MM.1S (cell line): ENCODE measurements around the gene ZNF692.

ENCODE experiments used
- CTCF ChIP-seq: fragments of 300-600 bp; sonication (generic); IDR thresholded peaks from 2 replicates; pipeline ENCODE4 v1.5.1; 2016; ENCODE audit warnings: antibody characterized with exemption, low read length, mixed read lengths
- EZH2 ChIP-seq: fragments of 300-600 bp; sonication (generic); optimal IDR thresholded peaks from 2 replicates; pipeline ENCODE3; 2017; ENCODE audit warnings: low read depth, mild to moderate bottlenecking, antibody characterized with exemption, low read length, mixed read lengths
- EZH2phosphoT487 ChIP-seq: fragments of 300-600 bp; sonication (generic); IDR thresholded peaks from 2 replicates; pipeline ENCODE4 v1.6.1; 2018; ENCODE audit warnings: antibody characterized with exemption, low read length

- TF ChIP-seq CTCF (no peak), EZH2 (no peak), EZH2phosphoT487 (no peak)
These were observed 21.7 kb downstream of the ZNF692 start for GRCh38 chr1:248837045-248837780.
